K562 (cell line): ENCODE data around the gene MTA1. TPM values are rescaled to one million over a fixed set of nuclear protein-coding genes. Genes with fewer than 3 reads are reported as not detected.

Experiments
- BCLAF1 ChIP-seq, 2 experiments: fragments of 450-650 bp in 1 of 2; IDR thresholded peaks; 2 replicates each; pipeline ENCODE4 v1.6.1; 2011 to 2017; ENCODE audit warnings: low read depth in 2 of 2, antibody characterized with exemption in 1 of 2, borderline replicate concordance in 1 of 2, low read length in 1 of 2, mild to moderate bottlenecking in 1 of 2, mixed read lengths in 1 of 2; ENCODE audit not compliant: control insufficient read depth in 1 of 2
- FUS ChIP-seq: fragments of 200-400 bp; formaldehyde crosslinking; optimal IDR thresholded peaks from 2 replicates; pipeline ENCODE3; 2017; ENCODE audit warnings: low read depth, low read length
- HES1 ChIP-seq: fragments of 450-650 bp; IDR thresholded peaks from 2 replicates; pipeline ENCODE4 v1.6.1; 2016; ENCODE audit warnings: low read depth, mild to moderate bottlenecking, moderate library complexity
- ZBTB11 ChIP-seq, 3 experiments: fragments of 200-800 bp in 1 of 3; fragments of 250-450 bp in 1 of 3; fragments of 450-650 bp in 1 of 3; sonication (Bioruptor Pico) in 1 of 3; sonication (Bioruptor generic) in 1 of 3; formaldehyde crosslinking in 1 of 3; IDR thresholded peaks; 2 replicates each; pipeline versions ENCODE4 v1.6.1 to v1.8.0; 2016 to 2022; ENCODE audit warnings: mild to moderate bottlenecking in 2 of 3, missing genetic modification characterization in 2 of 3, missing compliant biosample characterization in 1 of 3, moderate library complexity in 1 of 3
- ZFX ChIP-seq: sonication (generic); formaldehyde crosslinking; IDR thresholded peaks from 2 replicates; pipeline ENCODE4 v1.8.0; 2022; ENCODE audit warnings: mild to moderate bottlenecking, missing genetic modification reagents, moderate library complexity
- ZNF696 ChIP-seq: fragments of 250-450 bp; sonication (Bioruptor Pico); conservative IDR thresholded peaks from 2 replicates; pipeline ENCODE4 v1.4.0; 2020; ENCODE audit warnings: mild to moderate bottlenecking, moderate library complexity
- ZNF717 ChIP-seq: fragments of 250-450 bp; sonication (Bioruptor Pico); IDR thresholded peaks from 2 replicates; pipeline ENCODE4 v1.5.0; 2021
- polyA plus RNA-seq, 8 experiments: library from polyadenylated mRNA; depleted of rRNA in 4 of 8; stranded (reverse) in 5 of 8; unstranded in 3 of 8; fragments of >200 nt; fragmentation: Nextera tagmentation in 2 of 8; fragmentation: Illumina TruSeq in 1 of 8; extraction: Ambion mirVana in 2 of 8; extraction: Trizol in 1 of 8; gene quantifications; 2 replicates each; pipeline versions ENCODE4 v1.2.1 to v1.2.3, GENCODE V29; 2011 to 2014; ENCODE audit warnings: inconsistent platforms in 1 of 8, missing spikeins in 1 of 8
- total RNA-seq, 7 experiments: library from RNA; depleted of rRNA in 6 of 7; stranded (reverse); fragments of >200 nt in 6 of 7; fragmentation: Illumina TruSeq in 2 of 7; extraction: Trizol in 2 of 7; gene quantifications; 2 replicates each; pipeline versions ENCODE4 v1.2.1 to v1.2.3, GENCODE V29; 2011 to 2021; ENCODE audit warnings: low replicate concordance in 1 of 7
- TF ChIP-seq, protein P1 (sequence below), 2 experiments: fragments of 450-650 bp; conservative IDR thresholded peaks; 2 replicates each; pipeline ENCODE4 v1.6.1; 2017; ENCODE audit warnings: mild to moderate bottlenecking in 2 of 2, moderate library complexity in 2 of 2
- TF ChIP-seq, protein P2 (sequence below): fragments of 450-650 bp; IDR thresholded peaks from 2 replicates; pipeline ENCODE4 v1.7.0; 2016; ENCODE audit warnings: borderline replicate concordance
- TF ChIP-seq, protein P3 (sequence below): fragments of 450-650 bp; conservative IDR thresholded peaks from 2 replicates; pipeline ENCODE4 v1.6.1; 2016; ENCODE audit warnings: missing genetic modification characterization, low read depth, mild to moderate bottlenecking, missing compliant biosample characterization, moderate library complexity
- TF ChIP-seq, protein P4 (sequence below): fragments of 200-800 bp; sonication (Bioruptor generic); IDR thresholded peaks from 2 replicates; pipeline ENCODE4 v1.6.1; 2017; ENCODE audit warnings: missing genetic modification characterization, missing compliant biosample characterization

MTA1 gene
- total and polyA plus RNA-seq, 9 of the 15 experiments (the other 6 are each of a cell fraction or from before 2014, with no cell fraction given) = 0.13 to 118 (median 32.3) TPM

- TF ChIP-seq, protein P1, sequence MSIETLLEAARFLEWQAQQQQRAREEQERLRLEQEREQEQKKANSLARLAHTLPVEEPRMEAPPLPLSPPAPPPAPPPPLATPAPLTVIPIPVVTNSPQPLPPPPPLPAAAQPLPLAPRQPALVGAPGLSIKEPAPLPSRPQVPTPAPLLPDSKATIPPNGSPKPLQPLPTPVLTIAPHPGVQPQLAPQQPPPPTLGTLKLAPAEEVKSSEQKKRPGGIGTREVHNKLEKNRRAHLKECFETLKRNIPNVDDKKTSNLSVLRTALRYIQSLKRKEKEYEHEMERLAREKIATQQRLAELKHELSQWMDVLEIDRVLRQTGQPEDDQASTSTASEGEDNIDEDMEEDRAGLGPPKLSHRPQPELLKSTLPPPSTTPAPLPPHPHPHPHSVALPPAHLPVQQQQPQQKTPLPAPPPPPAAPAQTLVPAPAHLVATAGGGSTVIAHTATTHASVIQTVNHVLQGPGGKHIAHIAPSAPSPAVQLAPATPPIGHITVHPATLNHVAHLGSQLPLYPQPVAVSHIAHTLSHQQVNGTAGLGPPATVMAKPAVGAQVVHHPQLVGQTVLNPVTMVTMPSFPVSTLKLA (conservative IDR thresholded peaks at IDR 0.05) = no peak
- TF ChIP-seq ZFX (CRISPR knock-in tag) = peak; percentile 69
- TF ChIP-seq, protein P2, sequence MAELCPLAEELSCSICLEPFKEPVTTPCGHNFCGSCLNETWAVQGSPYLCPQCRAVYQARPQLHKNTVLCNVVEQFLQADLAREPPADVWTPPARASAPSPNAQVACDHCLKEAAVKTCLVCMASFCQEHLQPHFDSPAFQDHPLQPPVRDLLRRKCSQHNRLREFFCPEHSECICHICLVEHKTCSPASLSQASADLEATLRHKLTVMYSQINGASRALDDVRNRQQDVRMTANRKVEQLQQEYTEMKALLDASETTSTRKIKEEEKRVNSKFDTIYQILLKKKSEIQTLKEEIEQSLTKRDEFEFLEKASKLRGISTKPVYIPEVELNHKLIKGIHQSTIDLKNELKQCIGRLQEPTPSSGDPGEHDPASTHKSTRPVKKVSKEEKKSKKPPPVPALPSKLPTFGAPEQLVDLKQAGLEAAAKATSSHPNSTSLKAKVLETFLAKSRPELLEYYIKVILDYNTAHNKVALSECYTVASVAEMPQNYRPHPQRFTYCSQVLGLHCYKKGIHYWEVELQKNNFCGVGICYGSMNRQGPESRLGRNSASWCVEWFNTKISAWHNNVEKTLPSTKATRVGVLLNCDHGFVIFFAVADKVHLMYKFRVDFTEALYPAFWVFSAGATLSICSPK = no peak
- no peak for TF ChIP-seq HES1
- TF ChIP-seq, protein P3, sequence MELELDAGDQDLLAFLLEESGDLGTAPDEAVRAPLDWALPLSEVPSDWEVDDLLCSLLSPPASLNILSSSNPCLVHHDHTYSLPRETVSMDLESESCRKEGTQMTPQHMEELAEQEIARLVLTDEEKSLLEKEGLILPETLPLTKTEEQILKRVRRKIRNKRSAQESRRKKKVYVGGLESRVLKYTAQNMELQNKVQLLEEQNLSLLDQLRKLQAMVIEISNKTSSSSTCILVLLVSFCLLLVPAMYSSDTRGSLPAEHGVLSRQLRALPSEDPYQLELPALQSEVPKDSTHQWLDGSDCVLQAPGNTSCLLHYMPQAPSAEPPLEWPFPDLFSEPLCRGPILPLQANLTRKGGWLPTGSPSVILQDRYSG (tag) = no peak
- TF ChIP-seq FUS = no peak
- no peak for TF ChIP-seq BCLAF1 (IDR thresholded peaks at IDR 0.05; ENCODE audit: borderline replicate concordance in 1 of 2, control insufficient read depth in 1 of 2, low read depth in 2 of 2, low read length in 1 of 2)
- no peak for TF ChIP-seq ZNF717
- no peak for TF ChIP-seq ZBTB11 (CRISPR knock-in tag; IDR thresholded peaks at IDR 0.05)
- TF ChIP-seq, protein P4, sequence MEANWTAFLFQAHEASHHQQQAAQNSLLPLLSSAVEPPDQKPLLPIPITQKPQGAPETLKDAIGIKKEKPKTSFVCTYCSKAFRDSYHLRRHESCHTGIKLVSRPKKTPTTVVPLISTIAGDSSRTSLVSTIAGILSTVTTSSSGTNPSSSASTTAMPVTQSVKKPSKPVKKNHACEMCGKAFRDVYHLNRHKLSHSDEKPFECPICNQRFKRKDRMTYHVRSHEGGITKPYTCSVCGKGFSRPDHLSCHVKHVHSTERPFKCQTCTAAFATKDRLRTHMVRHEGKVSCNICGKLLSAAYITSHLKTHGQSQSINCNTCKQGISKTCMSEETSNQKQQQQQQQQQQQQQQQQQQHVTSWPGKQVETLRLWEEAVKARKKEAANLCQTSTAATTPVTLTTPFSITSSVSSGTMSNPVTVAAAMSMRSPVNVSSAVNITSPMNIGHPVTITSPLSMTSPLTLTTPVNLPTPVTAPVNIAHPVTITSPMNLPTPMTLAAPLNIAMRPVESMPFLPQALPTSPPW (CRISPR knock-in tag) = peak; percentile 44; the same call in 1 of the 2 replicates
- no peak for TF ChIP-seq ZNF696 (CRISPR knock-in tag)
Observed at GRCh38 chr14:105485739-105486162, 66.1 kb downstream of the MTA1 start (continued).
